ENCODE data around the gene CHORDC1.
"Not testable (repeated sequence)": the region's sequence is repeated elsewhere in the genome, so short reads cannot be mapped to it uniquely, and the experiment has no call there.

The CHORDC1 gene

GRCh38 chr11:90222459-90223247, at the start of gene CHORDC1:
Gene CHORDC1, minus strand, starts transcription at chr11:90223049. Its CDS starts 95 bp downstream, at chr11:90222954.
- peak; percentile 96 for DNase-seq (ENCODE audit: low spot score)

- no peak for DNase-seq (ENCODE audit: low spot score)
Measured at GRCh38 chr11:90257158-90257525, 34.3 kb upstream of the CHORDC1 start.

- no peak for DNase-seq (ENCODE audit: low spot score)
Measured at GRCh38 chr11:90256404-90257157, 33.7 kb upstream of the CHORDC1 start.

GRCh38 chr11:90254065-90254464, 31.2 kb upstream of the CHORDC1 start:
- DNase-seq (ENCODE audit: low spot score): no peak

- no peak for DNase-seq (ENCODE audit: low spot score)
Measured at GRCh38 chr11:90252053-90252452, 29.2 kb upstream of the CHORDC1 start.

- DNase-seq (ENCODE audit: low spot score): no peak
Measured at GRCh38 chr11:90251599-90251998, 28.8 kb upstream of the CHORDC1 start.

- DNase-seq (ENCODE audit: low spot score): no peak
Measured at GRCh38 chr11:90250970-90251369, 28.1 kb upstream of the CHORDC1 start.

GRCh38 chr11:90246468-90246867, 23.6 kb upstream of the CHORDC1 start:
- DNase-seq (ENCODE audit: low spot score): no peak

GRCh38 chr11:90243534-90243933, 20.7 kb upstream of the CHORDC1 start:
- DNase-seq (ENCODE audit: low spot score): no peak

- no peak for DNase-seq (ENCODE audit: low spot score)
Measured at GRCh38 chr11:90242894-90243416, 20.1 kb upstream of the CHORDC1 start.

GRCh38 chr11:90241414-90241813, 18.6 kb upstream of the CHORDC1 start:
- no peak for DNase-seq (ENCODE audit: low spot score)

- not testable (repeated sequence) for DNase-seq (ENCODE audit: low spot score)
Measured at GRCh38 chr11:90239967-90240636, 17.3 kb upstream of the CHORDC1 start.

- no peak for DNase-seq (ENCODE audit: low spot score)
Measured at GRCh38 chr11:90237004-90237403, 14.2 kb upstream of the CHORDC1 start.

- DNase-seq (ENCODE audit: low spot score): no peak
Measured at GRCh38 chr11:90235526-90235925, 12.7 kb upstream of the CHORDC1 start.

- DNase-seq (ENCODE audit: low spot score): no peak
Measured at GRCh38 chr11:90234977-90235376, 12.1 kb upstream of the CHORDC1 start.

- no peak for DNase-seq (ENCODE audit: low spot score)
Measured at GRCh38 chr11:90229791-90230190, 6.9 kb upstream of the CHORDC1 start.

GRCh38 chr11:90228056-90228455, 5.2 kb upstream of the CHORDC1 start:
- no peak for DNase-seq (ENCODE audit: low spot score)

GRCh38 chr11:90223248-90223585, 368 bp upstream of the CHORDC1 start:
- DNase-seq (ENCODE audit: low spot score): no peak

- no peak for DNase-seq (ENCODE audit: low spot score)
Measured at GRCh38 chr11:90221803-90222458, 918 bp downstream of the CHORDC1 start.

- DNase-seq (ENCODE audit: low spot score): peak; percentile 46
Measured at GRCh38 chr11:90220391-90220790, 2.5 kb downstream of the CHORDC1 start.

GRCh38 chr11:90219438-90219837, 3.4 kb downstream of the CHORDC1 start:
- DNase-seq (ENCODE audit: low spot score): no peak

GRCh38 chr11:90218606-90219005, 4.2 kb downstream of the CHORDC1 start:
- no peak for DNase-seq (ENCODE audit: low spot score)

Measured in AG20443 (cell line).